ENCODE measurements around the gene RAVER1.

DNA sequence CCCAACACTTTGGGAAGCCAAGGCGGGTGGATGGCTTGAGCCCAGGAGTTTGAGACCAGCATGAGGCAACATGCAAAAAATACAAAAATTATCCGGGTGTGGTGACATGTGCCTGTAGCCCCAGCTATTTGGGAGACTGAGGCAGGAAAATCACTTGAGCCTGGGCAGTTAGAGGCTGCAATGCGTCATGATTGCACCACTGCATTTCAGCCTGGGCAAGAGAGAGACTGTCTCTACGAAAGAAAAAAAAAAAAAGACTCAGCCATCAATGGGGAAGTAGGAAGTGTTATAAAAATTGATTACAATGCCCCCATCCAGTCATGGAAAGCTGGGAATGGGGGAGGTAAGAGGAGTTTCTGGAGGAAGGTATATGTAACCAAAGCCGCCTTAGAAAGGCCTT lies 41.6 kb upstream of the RAVER1 start:
- TF ChIP-seq BACH1 (IDR thresholded peaks at IDR 0.05; ENCODE audit: low read length) (no peak), RFX5 (IDR thresholded peaks at IDR 0.05; ENCODE audit: borderline replicate concordance, low read depth, low read length) (no peak), CTCF (IDR thresholded peaks at IDR 0.05; ENCODE audit: control extremely low read depth in 1 of 3, insufficient read depth in 1 of 3, low read depth in 1 of 3, low read length in 3 of 3) (no peak)

All from H1 (cell line).